Mucosa of descending colon (tissue), 3 donors: ENCODE measurements around the gene FAM193B. TPM values are rescaled to one million over a fixed set of nuclear protein-coding genes. Genes with fewer than 3 reads are reported as not detected.

ENCODE experiments used
- ATAC-seq: fragments of 200-7000 bp; cut with Tn5 transposase; one replicate; pipeline ENCODE4 v1.9.1; 2020; ENCODE audit warnings: mild to moderate bottlenecking, moderate library complexity
- DNase-seq, 3 donors: peaks; one replicate each; pipeline ENCODE4 v3.0.0-alpha.2; 2020
- H3K36me3 ChIP-seq: fragments of 200-600 bp; one replicate; pipeline ENCODE4 v1.8.0; 2021; ENCODE audit warnings: low read depth, mild to moderate bottlenecking
- H3K4me1 ChIP-seq: fragments of 200-600 bp; one replicate; pipeline ENCODE4 v1.8.0; 2021; ENCODE audit warnings: low read depth, mild to moderate bottlenecking
- H3K4me3 ChIP-seq: fragments of 200-600 bp; one replicate; pipeline ENCODE4 v1.8.0; 2021; ENCODE audit warnings: mild to moderate bottlenecking
- H3K9me3 ChIP-seq: fragments of 200-600 bp; one replicate; pipeline ENCODE4 v1.8.0; 2021; ENCODE audit warnings: mild to moderate bottlenecking
- intact Hi-C, 2 donors: fragments of 100-400 bp; cut with DNase I in 1 of 2; cut with micrococcal nuclease in 1 of 2; formaldehyde crosslinking; loops; one replicate each; pipeline versions ENCODE4 v1.11.0 to v1.11.1; 2022; cut with DNase I, micrococcal nuclease
- total RNA-seq, 3 donors: library from RNA; stranded (reverse); fragmentation: NEBNext Ultra II Directional in 2 of 3; extraction: Animal tissue kit (Norgen Biotek cat#: 25700) in 2 of 3; gene quantifications; one replicate each; pipeline versions ENCODE4 v1.2.1 to v1.2.4, GENCODE V29; 2021 to 2023
- TF ChIP-seq, protein P1 (sequence below): fragments of 200-600 bp; IDR thresholded peaks from one replicate; pipeline ENCODE4 v1.8.0; 2022; ENCODE audit warnings: antibody characterized with exemption, mild to moderate bottlenecking
- donor health status: DM: no; HTN: no; CAD: no; lungs with moderate emphysema.
- donor health status: DM: no; HTN: no; CAD: no.
- donor health status: DM: no; HTN: yes; CAD: no.

The FAM193B gene
- total RNA-seq, 3 donors from 2014 or later = 57.7 to 83.9 (median 75.2) TPM

DNA sequence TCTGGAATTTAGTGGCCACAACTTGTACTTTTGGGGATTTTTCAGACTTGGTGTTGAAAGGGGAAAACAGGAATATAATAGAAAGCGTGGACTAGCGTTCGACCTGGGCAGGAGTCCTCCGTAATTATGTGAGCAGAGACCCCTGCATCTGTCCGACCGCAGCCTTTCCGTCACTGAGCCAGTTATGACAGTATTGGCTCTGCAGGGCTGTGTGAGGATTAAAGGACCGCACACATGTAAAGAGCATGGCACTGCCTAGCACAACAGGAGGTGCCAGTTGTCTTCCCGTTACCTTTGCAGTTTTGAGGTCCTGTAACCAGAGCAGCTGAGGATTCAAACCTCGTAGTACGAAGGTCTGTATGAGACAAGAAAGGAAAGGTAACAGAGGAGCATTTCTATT lies 46.8 kb upstream of the FAM193B start:
- intact Hi-C loops = no loop called here
- Histone ChIP-seq H3K36me3 (no peaks in the 10 kb centered on the region), H3K4me1 (peaks cover 14% of the 10 kb centered on the region), H3K4me3 (no peak overlapping the region), H3K9me3 (no peaks in the 10 kb centered on the region)
- no peak for ATAC-seq
- TF ChIP-seq, protein P1, sequence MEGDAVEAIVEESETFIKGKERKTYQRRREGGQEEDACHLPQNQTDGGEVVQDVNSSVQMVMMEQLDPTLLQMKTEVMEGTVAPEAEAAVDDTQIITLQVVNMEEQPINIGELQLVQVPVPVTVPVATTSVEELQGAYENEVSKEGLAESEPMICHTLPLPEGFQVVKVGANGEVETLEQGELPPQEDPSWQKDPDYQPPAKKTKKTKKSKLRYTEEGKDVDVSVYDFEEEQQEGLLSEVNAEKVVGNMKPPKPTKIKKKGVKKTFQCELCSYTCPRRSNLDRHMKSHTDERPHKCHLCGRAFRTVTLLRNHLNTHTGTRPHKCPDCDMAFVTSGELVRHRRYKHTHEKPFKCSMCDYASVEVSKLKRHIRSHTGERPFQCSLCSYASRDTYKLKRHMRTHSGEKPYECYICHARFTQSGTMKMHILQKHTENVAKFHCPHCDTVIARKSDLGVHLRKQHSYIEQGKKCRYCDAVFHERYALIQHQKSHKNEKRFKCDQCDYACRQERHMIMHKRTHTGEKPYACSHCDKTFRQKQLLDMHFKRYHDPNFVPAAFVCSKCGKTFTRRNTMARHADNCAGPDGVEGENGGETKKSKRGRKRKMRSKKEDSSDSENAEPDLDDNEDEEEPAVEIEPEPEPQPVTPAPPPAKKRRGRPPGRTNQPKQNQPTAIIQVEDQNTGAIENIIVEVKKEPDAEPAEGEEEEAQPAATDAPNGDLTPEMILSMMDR = no peak
- no peak for DNase-seq

- Histone ChIP-seq H3K4me3 (peak overlapping the region; percentile 54), H3K4me1 (peaks cover 11% of the 10 kb centered on the region), H3K9me3 (no peaks in the 10 kb centered on the region), H3K36me3 (no peaks in the 10 kb centered on the region)
- TF ChIP-seq, protein P1 = no peak
- intact Hi-C loops = no loop called here
- DNase-seq (no peak), ATAC-seq (peak; percentile 4)
Observed at GRCh38 chr5:177600508-177601018, 46.2 kb upstream of the FAM193B start.

- Histone ChIP-seq H3K4me3 (peak within 1 kb of the TSS; percentile 54), H3K9me3 (no peaks in the 10 kb centered on the region), H3K4me1 (peaks cover 10% of the 10 kb centered on the region), H3K36me3 (no peaks in the 10 kb centered on the region)
- TF ChIP-seq, protein P1 = no peak
- DNase-seq (peak; percentile 87 to 94 (median 89)), ATAC-seq (peak; percentile 97)
- intact Hi-C loops = no loop called here
Observed at GRCh38 chr5:177599731-177600507, 45.6 kb upstream of the FAM193B start, which contains the start of gene B4GALT7. B4GALT7 (plus strand) TSS chr5:177600132; CDS start chr5:177600211, 79 bp downstream.

GRCh38 chr5:177598477-177598876 lies 44.1 kb upstream of the FAM193B start:
- intact Hi-C loops = no loop called here
- DNase-seq (no peak), ATAC-seq (no peak)
- Histone ChIP-seq H3K4me1 (peaks cover 8% of the 10 kb centered on the region), H3K36me3 (peaks cover 12% of the 10 kb centered on the region), H3K9me3 (no peaks in the 10 kb centered on the region), H3K4me3 (no peak overlapping the region)
- TF ChIP-seq, protein P1 = no peak

DNA sequence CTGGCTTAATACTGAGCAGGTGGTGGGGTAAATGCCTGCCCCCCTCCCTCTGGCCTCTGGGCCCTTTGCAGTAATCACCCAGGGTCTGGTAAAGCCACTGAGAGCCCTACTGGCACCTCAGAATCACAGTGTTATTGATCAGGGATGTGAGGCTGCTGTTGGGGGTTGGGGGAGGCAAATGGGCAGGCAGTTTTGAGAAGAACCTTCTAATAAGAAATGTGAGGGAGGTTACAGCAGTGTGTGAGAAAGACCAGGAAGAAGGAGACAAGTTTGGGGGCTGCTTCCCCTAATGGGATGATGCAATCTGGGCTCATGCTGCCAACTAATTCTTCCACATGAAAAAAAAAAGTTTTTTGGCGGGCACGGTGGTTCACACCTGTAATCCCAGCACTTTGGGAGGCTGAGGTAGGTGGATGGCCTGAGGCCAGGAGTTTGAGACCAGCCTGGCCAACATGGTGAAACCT lies 42.4 kb upstream of the FAM193B start:
- TF ChIP-seq, protein P1 = no peak
- ATAC-seq (no peak), DNase-seq (no peak)
- intact Hi-C loops = no loop called here
- Histone ChIP-seq H3K36me3 (peaks cover 12% of the 10 kb centered on the region), H3K4me1 (peaks cover 17% of the 10 kb centered on the region), H3K4me3 (no peak overlapping the region), H3K9me3 (no peaks in the 10 kb centered on the region)
